NCI-H1105 (cell line): ENCODE measurements around the gene KRTAP4-7.
"Not testable (repeated sequence)": the region's sequence is repeated elsewhere in the genome, so short reads cannot be mapped to it uniquely, and the experiment has no call there.

Source experiments
- DNase-seq: peaks from one replicate; lab custom pipeline; 2025; lab: John Stamatoyannopoulos, UW

The KRTAP4-7 gene

DNA sequence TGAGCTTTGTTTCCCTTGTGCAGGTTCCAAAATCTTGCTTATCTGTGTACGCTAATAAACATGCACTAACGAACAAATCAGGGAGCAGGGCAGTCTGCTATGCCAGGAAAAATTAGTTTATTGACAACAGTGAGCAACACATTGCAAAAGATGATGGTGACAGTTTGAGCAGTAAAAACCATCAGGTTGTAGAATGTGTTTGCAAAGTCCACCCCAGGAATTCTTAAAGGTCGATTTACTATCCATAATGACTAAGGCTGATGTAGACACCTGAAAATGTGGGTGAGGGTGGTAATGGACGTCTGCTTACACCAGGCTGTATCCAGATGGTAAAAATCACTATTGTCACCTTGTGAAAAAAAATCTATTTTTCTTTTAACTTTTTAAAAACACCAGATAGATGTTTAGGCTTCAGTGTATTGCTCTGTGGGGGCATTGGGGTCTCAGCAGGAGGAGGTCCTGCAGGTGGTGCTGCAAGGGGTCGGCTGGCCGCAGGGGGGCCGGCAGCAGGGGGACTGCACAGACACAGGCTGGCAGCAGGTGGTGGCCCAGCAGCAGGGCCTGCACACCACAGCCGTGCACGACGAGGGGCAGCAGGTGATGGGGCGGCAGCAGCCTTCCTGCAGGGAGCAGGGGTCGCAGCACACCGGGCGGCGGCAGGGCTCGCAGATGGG lies 18.8 kb upstream of the KRTAP4-7 start:
- not testable (repeated sequence) for DNase-seq

DNA sequence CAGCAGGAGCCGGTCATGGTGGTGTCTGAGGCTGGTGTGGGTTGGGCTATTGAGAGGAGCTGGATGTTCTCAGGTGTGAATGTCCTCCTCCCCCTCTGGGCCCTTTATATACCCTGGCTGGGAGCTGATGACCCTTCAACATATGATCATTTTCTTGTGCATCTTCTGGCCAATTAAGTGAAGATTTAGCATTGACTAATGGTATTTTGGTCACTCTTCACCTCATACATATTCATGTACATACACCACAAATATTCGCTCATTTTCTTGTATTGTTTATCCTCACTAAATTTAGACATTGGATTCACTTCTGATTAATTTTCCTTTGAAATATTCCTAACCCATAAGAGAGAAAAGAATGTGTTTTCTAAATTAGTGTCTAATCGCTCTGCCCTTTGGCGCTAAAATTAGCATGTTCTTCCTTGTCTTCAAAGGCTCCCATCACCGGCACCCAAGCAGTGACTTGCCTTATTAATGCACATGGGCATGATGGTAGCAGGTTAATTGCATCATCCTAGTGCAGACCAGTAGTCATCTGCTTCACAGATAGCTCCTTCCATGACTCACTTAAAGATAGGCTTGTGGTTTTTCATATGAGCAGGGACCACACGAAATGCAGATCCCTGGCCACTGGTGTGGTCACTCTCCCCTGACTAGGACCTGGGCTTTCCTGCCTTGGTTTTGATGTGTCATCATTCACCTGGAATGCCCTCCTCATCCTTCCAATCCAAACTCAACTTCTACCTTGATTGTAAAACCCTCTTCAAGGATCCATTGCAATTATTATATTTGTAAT lies 17.9 kb upstream of the KRTAP4-7 start, which contains the start of gene KRTAP2-4:
Gene KRTAP2-4, minus strand, starts transcription at position 51 of the 796 bp plus-strand sequence. Its CDS starts 34 bp downstream, at position 17.
- DNase-seq: no peak

DNA sequence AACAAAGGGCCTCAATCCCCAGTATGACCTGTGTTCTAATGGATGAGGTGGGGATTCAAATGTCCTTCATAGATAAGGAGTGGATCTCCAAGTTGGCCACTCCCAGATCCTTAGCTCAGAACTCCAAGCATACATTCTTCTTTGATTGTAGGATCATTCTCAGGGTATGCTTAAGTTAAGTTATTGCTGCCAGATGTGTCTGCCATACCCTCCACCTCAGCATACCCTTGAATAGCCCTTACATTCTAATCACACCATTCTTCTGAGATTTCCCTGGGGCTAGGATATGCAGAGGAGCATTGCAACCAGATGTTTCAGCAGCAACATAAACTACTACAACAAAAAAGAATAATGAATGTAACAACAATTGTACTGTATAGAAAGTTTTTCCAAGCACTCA lies 16.7 kb upstream of the KRTAP4-7 start:
- DNase-seq: no peak

DNA sequence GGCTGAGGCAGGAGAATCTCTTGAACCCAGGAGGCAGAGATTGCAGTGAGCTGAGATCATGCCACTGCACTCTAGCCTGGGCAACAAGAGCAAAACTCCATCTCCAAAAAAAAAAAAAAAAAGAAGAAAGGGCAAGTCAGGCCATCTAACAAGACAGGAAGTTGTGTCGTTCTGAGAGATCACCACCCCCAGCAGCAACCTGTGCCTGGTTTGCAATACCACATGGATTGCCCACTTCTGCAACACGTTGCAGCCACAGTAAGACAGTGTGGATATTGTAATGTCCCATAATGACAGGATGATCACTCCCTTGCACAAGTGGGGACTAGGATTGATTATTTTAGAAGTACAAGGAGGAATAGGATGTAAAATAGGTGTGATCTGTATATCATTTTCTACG lies 14.9 kb upstream of the KRTAP4-7 start:
- no peak for DNase-seq

DNA sequence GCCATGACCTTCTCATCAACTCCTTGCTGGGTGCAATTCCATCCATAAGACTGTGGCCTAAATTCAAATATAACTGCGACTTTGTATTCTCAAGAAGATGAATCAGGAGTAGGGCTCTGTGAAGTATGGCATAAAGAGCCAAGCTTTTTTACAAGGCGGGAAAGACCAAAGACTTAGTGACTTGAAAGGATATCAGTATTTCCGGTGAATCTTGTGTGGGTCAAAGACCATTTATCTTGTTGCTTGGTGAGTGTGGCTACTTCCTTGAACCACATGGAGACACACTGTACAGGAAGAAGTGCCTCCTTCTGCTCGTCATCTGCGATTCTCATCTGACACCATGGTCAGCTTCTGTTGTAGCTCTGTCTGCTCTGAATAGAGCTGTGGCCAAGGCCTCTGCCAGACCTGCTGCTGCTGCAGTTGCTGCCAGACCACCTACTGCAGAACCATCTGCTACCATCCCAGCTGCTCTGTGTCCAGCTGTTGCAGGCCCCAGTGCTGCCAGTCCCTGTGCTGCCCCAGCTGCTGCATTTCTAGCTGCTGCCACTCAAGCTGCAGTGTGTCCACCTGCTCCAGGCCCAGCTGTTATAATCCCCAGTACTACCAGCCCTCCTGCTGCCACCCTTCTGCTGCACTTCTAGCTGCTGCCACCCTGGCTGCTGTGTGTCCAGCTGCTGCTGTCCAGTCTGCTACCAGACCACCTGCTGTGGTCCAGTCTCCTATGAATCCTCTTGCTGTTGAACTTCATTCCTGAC lies 12.2 kb upstream of the KRTAP4-7 start:
- no peak for DNase-seq

DNA sequence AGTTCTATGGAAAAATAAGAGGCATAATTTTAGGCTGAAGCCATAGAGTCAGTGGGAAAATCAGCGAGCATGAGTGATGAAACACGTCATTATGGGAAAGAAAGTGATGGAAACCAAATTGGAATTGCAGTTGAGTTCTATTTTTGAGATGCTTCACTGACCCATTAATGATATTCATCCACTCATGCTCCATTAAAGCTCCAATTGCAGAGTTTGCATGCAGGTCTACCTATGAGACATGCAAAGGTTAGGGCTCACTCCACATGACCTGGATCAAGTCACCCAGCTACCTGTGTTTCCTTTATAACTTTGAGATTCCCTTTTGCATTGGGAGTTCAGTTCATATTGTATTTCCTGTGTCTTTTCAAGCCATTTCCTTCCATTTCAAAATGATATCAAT lies 10.3 kb upstream of the KRTAP4-7 start:
- DNase-seq: no peak

DNA sequence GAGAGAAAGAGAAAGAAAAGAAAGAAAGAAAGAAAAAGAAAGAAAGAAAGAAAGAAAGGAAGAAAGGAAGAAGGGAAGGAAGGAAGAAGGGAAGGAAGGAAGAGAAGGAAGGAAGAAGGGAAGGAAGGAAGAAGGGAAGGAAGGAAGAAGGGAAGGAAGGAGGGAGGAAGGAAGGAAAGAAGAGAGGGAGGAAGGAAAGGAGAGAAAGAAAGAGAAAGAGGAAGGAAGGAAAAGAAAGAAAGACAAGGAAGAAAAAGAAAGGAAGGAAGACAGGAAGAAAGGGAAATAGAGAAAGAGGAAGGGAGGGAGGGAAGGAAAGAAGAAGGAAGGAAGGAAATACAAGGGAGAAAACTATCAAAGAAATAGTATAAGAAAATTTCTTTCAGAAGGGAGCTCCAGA lies 7.2 kb upstream of the KRTAP4-7 start:
- no peak for DNase-seq

DNA sequence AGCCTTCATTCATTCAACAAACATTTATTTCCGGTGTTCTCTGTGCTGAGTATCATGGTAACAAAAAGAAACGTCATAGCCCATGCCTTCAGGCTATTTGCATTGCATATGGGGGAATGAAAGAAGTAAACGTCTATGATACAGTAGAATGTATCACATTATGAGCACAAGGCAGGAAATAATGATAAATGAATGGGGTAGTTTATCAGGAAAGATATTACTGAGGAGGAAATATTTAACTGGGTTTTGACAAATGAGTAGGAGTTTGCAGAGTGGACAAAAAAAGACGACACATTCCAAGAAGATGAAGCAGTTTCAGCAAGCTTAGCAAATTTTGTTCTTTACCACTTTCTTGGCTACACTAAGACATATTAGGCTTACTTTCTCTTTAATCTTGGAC lies 1.3 kb upstream of the KRTAP4-7 start:
- no peak for DNase-seq

DNA sequence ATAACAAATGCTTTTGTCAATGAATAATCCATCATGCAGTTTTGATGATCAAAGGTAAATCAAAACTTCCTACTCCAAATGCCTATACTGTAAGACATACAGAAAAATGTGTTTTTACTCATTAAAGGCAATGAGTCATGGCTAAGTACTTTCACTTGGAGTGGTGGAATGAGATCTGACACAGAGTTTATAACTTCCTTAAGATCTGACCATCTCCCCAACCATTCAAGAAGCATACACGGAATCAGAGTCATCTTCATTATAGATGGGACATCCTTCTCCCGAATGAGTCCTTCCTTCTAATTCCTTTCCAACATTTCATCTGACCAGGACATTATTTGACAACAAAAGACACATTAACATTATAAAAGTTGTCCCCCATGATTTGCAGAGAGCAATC lies 523 bp upstream of the KRTAP4-7 start:
- not testable (repeated sequence) for DNase-seq

DNA sequence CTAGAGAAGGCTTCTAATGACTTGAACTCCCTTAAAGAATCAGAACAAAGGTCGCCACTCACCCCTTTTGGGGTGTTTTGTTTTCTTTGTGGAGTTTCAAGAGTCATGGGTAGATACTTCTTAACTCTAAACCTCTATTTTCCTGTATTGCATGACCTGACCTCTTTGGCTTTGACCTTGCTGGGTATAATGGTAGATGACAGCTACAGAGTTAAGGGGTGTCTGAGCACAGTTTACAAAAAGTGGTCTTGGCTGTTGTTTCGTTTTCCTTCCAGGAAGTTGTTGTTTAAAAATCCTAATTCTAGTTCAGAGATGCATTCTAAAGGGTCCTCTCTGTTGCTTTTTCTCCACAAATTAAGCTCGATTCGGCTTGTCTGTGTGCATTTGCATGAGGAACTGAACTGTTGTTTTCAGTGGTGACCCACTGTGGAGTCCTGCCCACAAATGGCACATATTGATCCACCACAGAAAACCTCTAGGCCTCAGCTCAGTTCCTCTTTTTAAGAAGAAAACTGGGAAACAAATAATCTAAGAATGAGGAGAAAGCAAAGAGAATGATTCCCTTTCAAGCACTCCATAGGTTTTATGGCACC lies 4.9 kb downstream of the KRTAP4-7 start:
- not testable (repeated sequence) for DNase-seq

DNA sequence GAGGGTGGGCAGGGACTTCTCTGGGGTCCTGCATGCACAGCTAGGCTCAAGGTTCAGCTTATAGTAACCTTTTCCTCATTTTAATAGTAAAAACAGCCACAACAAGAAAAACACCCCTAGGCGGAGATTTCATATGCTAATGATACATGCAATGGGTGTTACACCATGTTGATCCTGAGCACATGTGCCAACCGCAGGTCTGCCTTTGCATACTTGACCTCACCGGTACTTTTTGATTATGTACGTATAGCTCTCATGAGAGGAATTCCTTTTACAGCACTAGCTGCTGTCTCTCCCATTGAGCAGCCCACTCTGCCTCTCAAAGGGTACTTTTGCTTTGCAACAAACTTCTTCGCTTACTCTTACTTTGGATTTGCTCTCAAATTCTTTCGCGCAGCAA lies 12.1 kb downstream of the KRTAP4-7 start:
- no peak for DNase-seq

DNA sequence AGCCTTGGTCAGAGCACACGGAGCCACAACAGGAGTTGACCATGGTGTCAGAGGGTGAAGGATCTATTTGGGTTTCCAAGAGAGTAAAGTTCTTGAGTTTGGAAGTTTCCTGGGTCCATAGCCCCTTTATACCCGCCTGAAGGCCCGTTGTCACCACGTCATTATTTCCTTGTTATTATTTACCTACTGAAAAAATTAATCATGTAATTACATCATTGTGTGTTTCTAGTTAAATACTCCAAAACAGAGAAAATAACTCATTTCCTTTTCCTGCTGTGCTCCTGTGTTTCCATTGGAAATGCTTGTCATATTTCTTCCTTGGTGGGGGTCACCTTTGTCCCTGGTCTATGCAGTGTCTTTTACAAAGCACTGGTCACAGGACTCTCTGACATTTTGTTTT lies 14.1 kb downstream of the KRTAP4-7 start, which contains the start of gene KRTAP4-8:
Gene KRTAP4-8, minus strand, starts transcription at position 101 of the 400 bp plus-strand sequence. Its CDS starts 58 bp downstream, at position 43.
- no peak for DNase-seq

DNA sequence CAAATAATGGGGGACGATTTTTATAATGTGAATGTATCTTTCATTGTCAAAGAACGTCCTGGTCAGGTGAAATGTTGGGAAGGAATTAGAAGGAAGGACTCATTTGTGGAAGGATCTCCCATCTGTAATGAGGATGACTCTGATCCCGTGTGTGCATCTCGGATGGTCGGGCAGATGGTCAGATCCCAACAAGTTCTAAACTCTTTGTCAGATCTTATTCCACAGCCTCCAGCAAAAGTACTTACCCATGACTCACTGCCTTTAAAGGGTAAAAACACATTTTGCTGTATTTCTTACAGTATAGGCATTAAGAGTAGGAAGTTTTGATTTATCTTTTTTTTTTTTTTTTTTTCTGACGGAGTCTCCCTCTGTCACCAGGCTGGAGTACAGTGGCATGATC lies 14.5 kb downstream of the KRTAP4-7 start:
- no peak for DNase-seq

DNA sequence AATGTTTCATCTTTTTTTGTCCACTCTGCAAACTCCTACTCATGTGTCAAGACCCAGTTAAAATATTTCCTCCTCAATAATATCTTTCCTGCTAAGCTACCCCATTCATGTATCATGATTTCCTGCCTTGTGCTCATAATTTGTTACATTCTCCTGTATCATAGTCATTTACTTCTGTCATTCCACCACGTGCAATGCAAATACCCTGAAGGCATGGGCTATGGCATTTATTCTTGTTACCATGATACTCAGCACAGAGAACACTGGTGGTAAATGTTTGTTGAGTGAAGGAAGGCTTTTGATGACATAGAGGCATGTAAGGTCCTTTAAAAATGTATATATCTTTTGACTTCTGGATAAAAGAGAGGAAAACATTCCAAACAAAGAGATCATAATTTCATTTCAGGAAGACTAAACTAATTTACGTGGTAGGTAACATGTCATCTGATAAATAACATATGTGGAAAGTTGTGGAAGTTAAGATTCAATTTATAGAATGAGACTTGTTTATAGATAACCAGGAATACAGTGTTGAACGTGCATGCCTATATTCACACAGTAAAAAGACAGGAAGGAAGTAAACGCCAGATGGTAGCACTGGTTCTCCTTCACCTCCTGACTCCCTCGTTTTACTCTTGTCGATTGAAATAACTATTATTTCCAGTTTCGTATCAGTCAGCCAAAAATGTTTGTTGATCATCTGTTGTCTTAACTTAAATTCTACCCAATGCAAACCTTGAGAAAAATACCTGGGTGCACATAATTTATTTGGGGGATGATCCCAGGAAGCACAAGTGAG lies 15.9 kb downstream of the KRTAP4-7 start:
- not testable (repeated sequence) for DNase-seq

DNA sequence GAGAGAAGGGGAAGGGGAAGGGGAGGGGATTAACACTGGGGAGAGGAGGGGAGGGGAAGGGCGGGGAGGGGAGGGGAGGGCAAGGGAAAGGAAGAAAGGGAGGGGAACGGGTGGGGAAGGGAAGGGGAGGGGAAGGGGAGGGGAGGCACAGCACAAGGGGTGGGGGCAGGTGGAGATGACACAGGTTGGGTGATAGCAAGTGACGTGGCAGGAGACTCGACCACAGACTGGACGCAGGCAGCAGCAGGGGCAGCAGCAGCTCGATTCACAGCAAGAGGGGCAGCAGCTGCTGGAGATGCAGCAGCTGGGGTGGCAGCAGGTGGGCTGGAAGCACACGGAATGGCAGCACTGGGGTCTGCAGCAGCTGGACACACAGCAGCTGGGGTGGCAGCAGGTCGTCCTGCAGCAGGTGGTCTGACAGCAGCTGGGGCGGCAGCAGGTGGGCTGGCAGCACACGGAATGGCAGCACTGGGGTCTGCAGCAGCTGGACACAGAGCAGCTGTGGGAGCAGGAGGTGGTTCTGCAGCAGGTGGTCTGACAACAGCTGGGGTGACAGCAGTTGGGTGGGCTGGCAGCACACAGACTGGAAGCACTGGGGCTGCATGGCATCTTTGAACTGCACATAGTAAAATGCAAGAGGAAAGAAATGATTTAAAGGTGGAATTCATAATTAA lies 17.8 kb downstream of the KRTAP4-7 start, which contains the start of gene KRTAP4-16:
Gene KRTAP4-16, minus strand, starts transcription at position 624 of the 674 bp plus-strand sequence. Its CDS starts 0 bp downstream, at position 624.
- DNase-seq: no peak

DNA sequence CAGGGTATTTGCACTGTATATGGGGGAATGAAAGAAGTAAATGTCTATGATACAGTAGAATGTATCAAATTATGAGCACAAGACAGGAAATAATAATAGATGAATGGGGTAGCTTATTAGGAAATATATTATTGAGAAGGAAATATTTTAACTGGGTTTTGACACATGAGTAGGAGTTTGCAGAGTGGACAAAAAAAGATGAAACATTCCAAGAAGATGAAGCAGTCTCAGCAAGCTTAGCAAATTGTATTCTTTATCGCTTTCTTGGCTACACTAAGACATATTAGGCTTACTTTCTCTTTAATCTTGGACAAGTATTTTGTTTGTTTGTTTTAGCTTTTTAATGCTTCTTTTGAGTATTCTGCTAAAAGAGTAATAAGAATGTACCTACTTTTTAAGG lies 19.9 kb downstream of the KRTAP4-7 start:
- no peak for DNase-seq

DNA sequence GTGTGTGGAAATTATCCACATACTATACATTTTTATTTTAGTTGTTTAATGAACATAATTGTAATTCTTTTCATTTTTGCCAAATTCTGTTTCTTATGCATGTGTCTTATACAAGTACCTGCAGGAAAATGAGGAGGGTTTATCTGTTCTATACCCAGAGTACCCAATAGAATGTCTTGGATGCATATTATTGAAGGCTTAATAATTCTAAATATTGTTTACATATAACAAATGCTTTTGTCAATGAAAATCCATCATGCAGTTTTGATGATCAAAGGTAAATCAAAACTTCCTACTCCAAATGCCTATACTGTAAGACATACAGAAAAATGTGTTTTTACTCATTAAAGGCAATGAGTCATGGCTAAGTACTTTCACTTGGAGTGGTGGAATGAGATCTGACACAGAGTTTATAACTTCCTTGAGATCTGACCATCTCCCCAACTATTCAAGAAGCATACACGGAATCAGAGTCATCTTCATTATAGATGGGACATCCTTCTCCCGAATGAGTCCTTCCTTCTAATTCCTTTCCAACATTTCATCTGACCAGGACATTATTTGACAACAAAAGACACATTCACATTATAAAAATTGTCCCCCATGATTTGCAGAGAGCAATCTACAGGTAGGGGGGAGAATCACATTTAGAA lies 20.6 kb downstream of the KRTAP4-7 start:
- not testable (repeated sequence) for DNase-seq

DNA sequence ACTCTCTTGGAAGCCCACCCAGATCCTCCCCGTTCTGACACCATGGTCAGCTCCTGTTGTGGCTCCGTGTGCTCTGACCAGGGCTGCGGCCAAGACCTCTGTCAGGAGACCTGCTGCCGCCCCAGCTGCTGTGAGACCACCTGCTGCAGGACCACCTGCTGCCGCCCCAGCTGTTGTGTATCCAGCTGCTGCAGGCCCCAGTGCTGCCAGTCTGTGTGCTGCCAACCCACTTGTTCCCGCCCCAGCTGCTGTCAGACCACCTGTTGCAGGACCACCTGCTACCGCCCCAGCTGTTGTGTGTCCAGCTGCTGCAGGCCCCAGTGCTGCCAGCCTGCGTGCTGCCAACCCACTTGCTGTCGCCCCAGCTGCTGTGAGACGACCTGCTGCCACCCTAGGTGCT lies 21.4 kb downstream of the KRTAP4-7 start, which contains the start of gene KRTAP4-9:
Gene KRTAP4-9, plus strand, starts transcription at position 43 of the 400 bp plus-strand sequence. Its CDS starts 0 bp downstream, at position 43.
- DNase-seq: not testable (repeated sequence)

DNA sequence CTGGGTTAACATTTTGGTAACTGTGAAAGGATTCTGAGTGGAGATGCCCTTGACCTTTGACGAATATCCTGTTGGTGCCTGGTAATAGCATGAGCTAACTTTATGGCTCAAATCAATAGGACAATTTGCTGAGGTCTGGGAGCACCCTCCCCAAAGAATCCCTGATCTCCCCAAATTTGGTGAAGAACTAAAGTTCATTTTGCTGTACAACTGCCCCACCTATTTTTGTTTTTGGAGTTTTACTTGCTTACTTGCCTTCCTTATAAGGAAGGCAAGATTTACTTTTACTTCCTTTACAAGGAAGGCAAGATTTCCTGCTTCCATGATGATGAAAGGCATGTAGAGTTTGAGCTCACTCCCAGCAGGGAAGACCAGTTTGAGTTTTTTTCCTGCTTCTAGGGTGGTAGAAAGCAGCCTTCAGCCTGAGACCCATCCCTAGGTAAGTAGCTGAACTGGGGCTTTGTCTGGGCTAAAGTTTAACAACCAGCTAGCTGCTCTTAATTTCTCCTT lies 24.0 kb downstream of the KRTAP4-7 start:
- no peak for DNase-seq
